IPS DF 4.7 (cell line): ENCODE data around the gene GAD2.

Source experiments
- DNase-seq: peaks from one replicate; pipeline ENCODE4 v3.0.0-alpha.2; 2013; ENCODE audit warnings: low spot score; ENCODE audit errors: extremely low read depth

The GAD2 gene

GRCh38 chr10:26221541-26221940 is 5.0 kb downstream of the GAD2 start:
- DNase-seq: no peak

- DNase-seq: no peak
Observed at GRCh38 chr10:26222563-26222962, 6.0 kb downstream of the GAD2 start.

- DNase-seq: no peak
Observed at GRCh38 chr10:26225322-26225721, 8.7 kb downstream of the GAD2 start.

- DNase-seq: no peak
Observed at GRCh38 chr10:26227786-26228185, 11.2 kb downstream of the GAD2 start.

- no peak for DNase-seq
Observed at GRCh38 chr10:26232174-26232573, 15.6 kb downstream of the GAD2 start.

GRCh38 chr10:26235761-26236160 is 19.2 kb downstream of the GAD2 start:
- no peak for DNase-seq

GRCh38 chr10:26238378-26238777 is 21.8 kb downstream of the GAD2 start:
- DNase-seq: no peak

- no peak for DNase-seq
Observed at GRCh38 chr10:26242706-26243350, 26.3 kb downstream of the GAD2 start.

GRCh38 chr10:26243351-26243720 is 26.8 kb downstream of the GAD2 start:
- no peak for DNase-seq

- DNase-seq: no peak
Observed at GRCh38 chr10:26249681-26250080, 33.1 kb downstream of the GAD2 start.

GRCh38 chr10:26251925-26252324 is 35.4 kb downstream of the GAD2 start:
- no peak for DNase-seq

- no peak for DNase-seq
Observed at GRCh38 chr10:26254616-26255015, 38.0 kb downstream of the GAD2 start.

GRCh38 chr10:26259341-26259740 is 42.8 kb downstream of the GAD2 start:
- no peak for DNase-seq

GRCh38 chr10:26269754-26270153 is 53.2 kb downstream of the GAD2 start:
- peak; percentile 44 for DNase-seq

GRCh38 chr10:26274391-26274790 is 57.8 kb downstream of the GAD2 start:
- DNase-seq: no peak

- DNase-seq: no peak
Observed at GRCh38 chr10:26278295-26278694, 61.7 kb downstream of the GAD2 start.

GRCh38 chr10:26290236-26290635 is 73.7 kb downstream of the GAD2 start:
- no peak for DNase-seq

- no peak for DNase-seq
Observed at GRCh38 chr10:26291721-26292480, 75.3 kb downstream of the GAD2 start.

GRCh38 chr10:26296360-26296759 is 79.8 kb downstream of the GAD2 start:
- no peak for DNase-seq

- DNase-seq: no peak
Observed at GRCh38 chr10:26300001-26300400, 83.4 kb downstream of the GAD2 start.

GRCh38 chr10:26303366-26303765 is 86.8 kb downstream of the GAD2 start:
- DNase-seq: no peak

GRCh38 chr10:26310361-26310760 is 93.8 kb downstream of the GAD2 start:
- no peak for DNase-seq

GRCh38 chr10:26311383-26311940 is 94.9 kb downstream of the GAD2 start:
- DNase-seq: no peak
